Measurements from ENCODE around the gene ZNF543.

The ZNF543 gene

GRCh38 chr19:57290970-57291369 lies 29.3 kb upstream of the ZNF543 start:
- H3K9me3 ChIP-seq: peaks cover 31% of the 10 kb centered on the region
- peaks cover 54% of the 10 kb centered on the region for H3K36me3 ChIP-seq
- H3K4me3 ChIP-seq (ENCODE audit: low read depth in 1 of 2, low read length in 1 of 2): no peak overlapping the region
- no peak overlapping the region for H3K27ac ChIP-seq
- H3K4me1 ChIP-seq (ENCODE audit: control insufficient read depth in 1 of 2, insufficient read depth in 1 of 2, low read depth in 1 of 2, low read length in 1 of 2): no peaks in the 10 kb centered on the region
- TF ChIP-seq, protein P1, sequence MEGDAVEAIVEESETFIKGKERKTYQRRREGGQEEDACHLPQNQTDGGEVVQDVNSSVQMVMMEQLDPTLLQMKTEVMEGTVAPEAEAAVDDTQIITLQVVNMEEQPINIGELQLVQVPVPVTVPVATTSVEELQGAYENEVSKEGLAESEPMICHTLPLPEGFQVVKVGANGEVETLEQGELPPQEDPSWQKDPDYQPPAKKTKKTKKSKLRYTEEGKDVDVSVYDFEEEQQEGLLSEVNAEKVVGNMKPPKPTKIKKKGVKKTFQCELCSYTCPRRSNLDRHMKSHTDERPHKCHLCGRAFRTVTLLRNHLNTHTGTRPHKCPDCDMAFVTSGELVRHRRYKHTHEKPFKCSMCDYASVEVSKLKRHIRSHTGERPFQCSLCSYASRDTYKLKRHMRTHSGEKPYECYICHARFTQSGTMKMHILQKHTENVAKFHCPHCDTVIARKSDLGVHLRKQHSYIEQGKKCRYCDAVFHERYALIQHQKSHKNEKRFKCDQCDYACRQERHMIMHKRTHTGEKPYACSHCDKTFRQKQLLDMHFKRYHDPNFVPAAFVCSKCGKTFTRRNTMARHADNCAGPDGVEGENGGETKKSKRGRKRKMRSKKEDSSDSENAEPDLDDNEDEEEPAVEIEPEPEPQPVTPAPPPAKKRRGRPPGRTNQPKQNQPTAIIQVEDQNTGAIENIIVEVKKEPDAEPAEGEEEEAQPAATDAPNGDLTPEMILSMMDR (IDR thresholded peaks at IDR 0.05): no peak
- no peaks in the 10 kb centered on the region for H3K27me3 ChIP-seq

DNA sequence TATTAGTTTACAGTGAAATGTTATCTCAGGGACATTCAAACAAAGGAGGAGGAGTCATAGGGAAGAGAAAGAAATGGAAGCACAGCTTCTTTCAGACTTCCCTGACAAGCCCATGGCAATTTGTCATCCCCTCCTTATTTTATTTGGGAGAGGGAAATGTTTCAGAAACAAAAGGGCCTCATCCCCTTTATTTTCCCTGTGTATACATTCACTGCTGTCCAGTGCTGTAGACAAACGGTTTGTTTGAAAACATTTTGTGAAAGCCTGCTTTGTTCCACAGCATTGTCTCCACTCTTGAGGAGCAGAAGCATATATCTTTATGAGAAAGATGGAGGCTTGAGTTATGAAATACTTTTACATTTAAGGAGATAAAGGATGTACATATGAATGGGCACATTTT lies 27.7 kb upstream of the ZNF543 start:
- Histone ChIP-seq H3K9me3 (peaks cover 31% of the 10 kb centered on the region), H3K27ac (no peak overlapping the region), H3K36me3 (peaks cover 43% of the 10 kb centered on the region)

DNA sequence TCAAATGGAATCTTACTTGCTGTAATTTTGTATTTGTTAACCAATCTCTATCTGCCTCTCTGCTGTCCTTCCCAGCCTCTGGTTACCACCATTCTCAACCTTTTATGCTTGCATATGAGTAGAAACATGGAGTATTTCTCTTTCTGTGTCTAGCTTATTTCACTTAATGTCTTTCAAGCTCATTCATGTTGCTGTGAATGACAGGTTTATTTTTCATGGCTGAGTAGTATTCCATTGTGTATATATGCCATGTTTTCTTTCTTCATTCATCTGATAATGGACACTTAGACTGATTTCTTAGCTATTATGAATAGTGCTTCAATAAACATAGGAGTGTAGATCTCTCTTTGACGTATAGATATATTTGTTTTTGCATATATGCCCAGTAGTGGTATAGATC lies 26.6 kb upstream of the ZNF543 start:
- peaks cover 33% of the 10 kb centered on the region for H3K36me3 ChIP-seq
- no peaks in the 10 kb centered on the region for H3K4me1 ChIP-seq (ENCODE audit: control insufficient read depth in 1 of 2, insufficient read depth in 1 of 2, low read depth in 1 of 2, low read length in 1 of 2)
- H3K27ac ChIP-seq: no peak overlapping the region
- H3K4me3 ChIP-seq (ENCODE audit: low read depth in 1 of 2, low read length in 1 of 2): no peak overlapping the region
- H3K27me3 ChIP-seq: no peaks in the 10 kb centered on the region
- H3K9me3 ChIP-seq: peaks cover 31% of the 10 kb centered on the region
- TF ChIP-seq, protein P1 (IDR thresholded peaks at IDR 0.05): no peak

More for the DNA sequence above, 27.7 kb upstream of the ZNF543 start:
- H3K27me3 ChIP-seq: no peaks in the 10 kb centered on the region
- H3K4me1 ChIP-seq (ENCODE audit: control insufficient read depth in 1 of 2, insufficient read depth in 1 of 2, low read depth in 1 of 2, low read length in 1 of 2): no peaks in the 10 kb centered on the region
- no peak overlapping the region for H3K4me3 ChIP-seq (ENCODE audit: low read depth in 1 of 2, low read length in 1 of 2)
- TF ChIP-seq, protein P1 (IDR thresholded peaks at IDR 0.05): no peak

DNA sequence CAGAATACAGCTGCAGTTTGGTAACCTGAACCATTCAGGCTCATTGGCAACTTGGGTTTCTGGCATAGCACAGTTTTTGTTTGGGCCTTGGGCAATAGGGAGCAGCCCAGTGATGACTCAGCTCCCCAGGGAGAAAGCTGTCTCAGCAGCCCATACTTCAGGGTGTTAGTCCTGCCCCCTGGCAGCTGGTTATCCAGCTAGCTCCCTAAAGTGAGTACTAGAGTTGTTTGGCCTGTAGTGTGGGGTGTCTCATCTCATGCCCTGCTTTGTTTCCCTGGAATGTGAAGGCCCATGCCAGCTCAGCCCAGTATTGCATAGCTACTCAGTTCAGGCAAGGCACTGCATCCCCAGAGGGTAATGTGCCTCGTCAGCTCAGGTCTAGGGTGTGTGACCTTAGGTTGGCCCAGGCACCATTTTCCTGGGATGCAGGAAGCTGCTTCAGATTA lies 18.2 kb upstream of the ZNF543 start:
- Histone ChIP-seq H3K4me3 (ENCODE audit: low read depth in 1 of 2, low read length in 1 of 2) (no peak overlapping the region), H3K36me3 (no peaks in the 10 kb centered on the region), H3K4me1 (ENCODE audit: control insufficient read depth in 1 of 2, insufficient read depth in 1 of 2, low read depth in 1 of 2, low read length in 1 of 2) (no peaks in the 10 kb centered on the region), H3K27me3 (no peaks in the 10 kb centered on the region), H3K27ac (no peak overlapping the region), H3K9me3 (no peaks in the 10 kb centered on the region)
- TF ChIP-seq, protein P1 (IDR thresholded peaks at IDR 0.05): no peak

DNA sequence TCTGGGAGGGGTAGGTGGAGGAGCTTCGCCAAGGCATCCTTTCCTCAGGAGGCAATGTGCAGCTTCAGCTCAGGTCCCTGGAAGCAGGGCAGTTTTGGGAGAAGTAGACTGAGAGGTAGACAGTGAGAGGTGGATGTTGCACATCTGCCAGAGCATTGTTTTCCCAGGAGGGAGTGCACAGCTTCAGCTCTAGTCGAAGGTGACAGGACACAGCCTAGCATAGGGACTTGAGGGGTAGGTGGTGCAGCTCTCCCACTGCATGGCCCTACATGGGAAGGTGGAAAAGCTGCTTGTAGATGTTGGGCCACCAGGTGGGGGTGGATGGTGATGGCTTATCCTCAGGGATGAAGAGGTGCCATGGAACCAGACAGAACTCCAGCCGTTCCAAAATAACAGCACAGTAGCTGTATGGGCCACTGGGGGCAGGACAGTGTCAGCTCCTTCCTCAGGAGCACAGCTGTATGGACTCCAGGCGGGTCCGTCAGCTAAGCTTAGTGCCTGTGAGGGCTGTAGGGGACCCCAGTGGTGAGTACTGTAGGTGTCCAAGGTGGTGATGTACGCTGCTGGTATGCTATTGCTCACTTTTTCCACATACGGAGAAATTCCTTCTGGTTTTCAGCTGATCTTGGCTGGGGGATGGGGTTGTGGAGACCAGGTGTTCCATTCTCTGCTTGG lies 17.4 kb upstream of the ZNF543 start:
- H3K4me1 ChIP-seq (ENCODE audit: control insufficient read depth in 1 of 2, insufficient read depth in 1 of 2, low read depth in 1 of 2, low read length in 1 of 2): no peaks in the 10 kb centered on the region
- no peak overlapping the region for H3K4me3 ChIP-seq (ENCODE audit: low read depth in 1 of 2, low read length in 1 of 2)
- H3K27me3 ChIP-seq: no peaks in the 10 kb centered on the region
- no peaks in the 10 kb centered on the region for H3K9me3 ChIP-seq
- TF ChIP-seq, protein P1 (IDR thresholded peaks at IDR 0.05): no peak
- no peak overlapping the region for H3K27ac ChIP-seq
- H3K36me3 ChIP-seq: no peaks in the 10 kb centered on the region

Data from neutrophil (primary cell).